ENCODE measurements around the gene TRABD2B.

DNA sequence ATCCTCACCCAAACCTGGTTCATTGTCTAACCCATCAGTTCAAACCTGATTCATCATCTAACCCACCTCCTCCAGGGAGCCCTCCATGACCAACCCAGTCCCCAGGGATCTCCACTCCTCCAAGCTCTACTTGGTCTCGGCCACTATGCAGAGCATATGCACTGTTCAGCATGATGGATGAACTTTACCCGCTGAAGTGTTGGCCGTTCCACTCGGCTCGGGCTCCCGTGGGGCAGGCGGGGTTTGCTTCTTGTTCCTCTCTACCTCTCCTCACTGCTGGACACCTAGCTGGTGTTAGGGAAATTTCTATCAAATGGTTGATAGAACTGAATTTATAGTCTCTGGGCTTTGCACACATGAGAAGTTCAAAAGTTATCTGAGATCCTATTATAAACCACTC is 111.0 kb downstream of the TRABD2B start:
- TF ChIP-seq CEBPB (IDR thresholded peaks at IDR 0.05) (no peak), CREB1 (IDR thresholded peaks at IDR 0.05; ENCODE audit: low read depth) (no peak), ZBTB7A (IDR thresholded peaks at IDR 0.05; ENCODE audit: low read depth) (no peak), YY1 (IDR thresholded peaks at IDR 0.05; ENCODE audit: low read depth) (no peak), RAD21 (IDR thresholded peaks at IDR 0.05; ENCODE audit: low read depth) (no peak), TAF1 (IDR thresholded peaks at IDR 0.05; ENCODE audit: low read depth) (no peak), EGR1 (IDR thresholded peaks at IDR 0.05) (no peak), EP300 (IDR thresholded peaks at IDR 0.05; ENCODE audit: borderline replicate concordance) (no peak), NFIC (IDR thresholded peaks at IDR 0.05) (no peak)
- TF ChIP-seq, protein P1, sequence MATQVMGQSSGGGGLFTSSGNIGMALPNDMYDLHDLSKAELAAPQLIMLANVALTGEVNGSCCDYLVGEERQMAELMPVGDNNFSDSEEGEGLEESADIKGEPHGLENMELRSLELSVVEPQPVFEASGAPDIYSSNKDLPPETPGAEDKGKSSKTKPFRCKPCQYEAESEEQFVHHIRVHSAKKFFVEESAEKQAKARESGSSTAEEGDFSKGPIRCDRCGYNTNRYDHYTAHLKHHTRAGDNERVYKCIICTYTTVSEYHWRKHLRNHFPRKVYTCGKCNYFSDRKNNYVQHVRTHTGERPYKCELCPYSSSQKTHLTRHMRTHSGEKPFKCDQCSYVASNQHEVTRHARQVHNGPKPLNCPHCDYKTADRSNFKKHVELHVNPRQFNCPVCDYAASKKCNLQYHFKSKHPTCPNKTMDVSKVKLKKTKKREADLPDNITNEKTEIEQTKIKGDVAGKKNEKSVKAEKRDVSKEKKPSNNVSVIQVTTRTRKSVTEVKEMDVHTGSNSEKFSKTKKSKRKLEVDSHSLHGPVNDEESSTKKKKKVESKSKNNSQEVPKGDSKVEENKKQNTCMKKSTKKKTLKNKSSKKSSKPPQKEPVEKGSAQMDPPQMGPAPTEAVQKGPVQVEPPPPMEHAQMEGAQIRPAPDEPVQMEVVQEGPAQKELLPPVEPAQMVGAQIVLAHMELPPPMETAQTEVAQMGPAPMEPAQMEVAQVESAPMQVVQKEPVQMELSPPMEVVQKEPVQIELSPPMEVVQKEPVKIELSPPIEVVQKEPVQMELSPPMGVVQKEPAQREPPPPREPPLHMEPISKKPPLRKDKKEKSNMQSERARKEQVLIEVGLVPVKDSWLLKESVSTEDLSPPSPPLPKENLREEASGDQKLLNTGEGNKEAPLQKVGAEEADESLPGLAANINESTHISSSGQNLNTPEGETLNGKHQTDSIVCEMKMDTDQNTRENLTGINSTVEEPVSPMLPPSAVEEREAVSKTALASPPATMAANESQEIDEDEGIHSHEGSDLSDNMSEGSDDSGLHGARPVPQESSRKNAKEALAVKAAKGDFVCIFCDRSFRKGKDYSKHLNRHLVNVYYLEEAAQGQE (IDR thresholded peaks at IDR 0.05; ENCODE audit: low read depth): no peak
- TF ChIP-seq, protein P2, sequence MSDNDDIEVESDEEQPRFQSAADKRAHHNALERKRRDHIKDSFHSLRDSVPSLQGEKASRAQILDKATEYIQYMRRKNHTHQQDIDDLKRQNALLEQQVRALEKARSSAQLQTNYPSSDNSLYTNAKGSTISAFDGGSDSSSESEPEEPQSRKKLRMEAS (IDR thresholded peaks at IDR 0.05): no peak
